Psoas muscle (tissue), 8 donors: Measurements from ENCODE around the gene AUTS2. TPM values are rescaled to one million over a fixed set of nuclear protein-coding genes. Genes with fewer than 3 reads are reported as not detected.

ENCODE experiments used
- ATAC-seq, 4 donors: fragments of 200-7000 bp; cut with Tn5 transposase; one replicate each; pipeline ENCODE4 v1.9.1; 2020; ENCODE audit warnings: moderate library complexity in 3 of 4, mild to moderate bottlenecking in 2 of 4
- DNase-seq, 2 donors: peaks; one replicate each; pipeline ENCODE4 v3.0.0-alpha.2; 2020
- H3K27ac ChIP-seq: fragments of 200-600 bp; one replicate; pipeline ENCODE4 v1.8.0; 2022
- H3K27me3 ChIP-seq, 3 donors: fragments of 200-600 bp in 1 of 3; one replicate each; pipeline versions ENCODE4 v1.6.1 to v1.8.0; 2013 to 2022; ENCODE audit warnings: low read length in 2 of 3, mild to moderate bottlenecking in 2 of 3, moderate library complexity in 1 of 3; ENCODE audit not compliant: insufficient read depth in 3 of 3
- H3K36me3 ChIP-seq, 2 donors: fragments of 200-600 bp in 1 of 2; one replicate each; pipeline versions ENCODE4 v1.6.1 to v1.8.0; 2013 to 2022; ENCODE audit warnings: low read depth in 1 of 2, mild to moderate bottlenecking in 1 of 2, moderate library complexity in 1 of 2; ENCODE audit not compliant: insufficient read depth in 1 of 2
- H3K4me1 ChIP-seq: fragments of 200-600 bp; one replicate; pipeline ENCODE4 v1.8.0; 2022
- H3K4me3 ChIP-seq: fragments of 200-600 bp; one replicate; pipeline ENCODE4 v1.8.0; 2022; ENCODE audit warnings: mild to moderate bottlenecking
- H3K9me3 ChIP-seq: fragments of 200-600 bp; one replicate; pipeline ENCODE4 v1.8.0; 2022
- WGBS, 3 donors: extraction: QIAGEN DNeasy Blood & Tissue Kit; methylation state at CpG; one replicate each; pipeline versions ENCODE4 v1.1.6 to v1.1.7; 2013; 5-methylcytosine and 5-hydroxymethylcytosine counted together
- intact Hi-C, 2 donors: fragments of 100-400 bp; cut with DNase I; formaldehyde crosslinking; loops; one replicate each; pipeline versions ENCODE4 v1.11.0 to v1.14.2; 2022
- polyA plus RNA-seq, 3 donors: library from polyadenylated mRNA; stranded (reverse); fragments of 200-250 nt; gene quantifications; one replicate each; pipeline ENCODE4 v1.2.3, GENCODE V29; 2013
- total RNA-seq, 4 donors: library from RNA; stranded (reverse); fragmentation: NEBNext Ultra II Directional in 2 of 4; extraction: Animal tissue kit (Norgen Biotek cat#: 25700) in 2 of 4; gene quantifications; one replicate each; pipeline versions ENCODE4 v1.2.1 to v1.2.4, GENCODE V29; 2021 to 2023
- TF ChIP-seq, protein P1 (sequence below): fragments of 200-600 bp; IDR thresholded peaks from one replicate; pipeline ENCODE4 v1.8.0; 2022; ENCODE audit warnings: antibody characterized with exemption
- donor health status: healthy with polysubstance abuse.
- donor health status: DM: no; HTN: no; CAD: no; lungs with moderate emphysema.
- donor health status: Bipolar disorder and iron deficiency.
- donor health status: healthy.
- donor health status: DM: yes; HTN: yes; CAD: no.
- donor health status: DM: no; HTN: no; CAD: no.
- donor health status: DM: no; HTN: no; CAD: no.
- donor health status: DM: yes; HTN: yes; CAD: no.

The AUTS2 gene
- total and polyA plus RNA-seq, 7 donors, result 5.0 to 33.5 (median 14.3) TPM

DNA sequence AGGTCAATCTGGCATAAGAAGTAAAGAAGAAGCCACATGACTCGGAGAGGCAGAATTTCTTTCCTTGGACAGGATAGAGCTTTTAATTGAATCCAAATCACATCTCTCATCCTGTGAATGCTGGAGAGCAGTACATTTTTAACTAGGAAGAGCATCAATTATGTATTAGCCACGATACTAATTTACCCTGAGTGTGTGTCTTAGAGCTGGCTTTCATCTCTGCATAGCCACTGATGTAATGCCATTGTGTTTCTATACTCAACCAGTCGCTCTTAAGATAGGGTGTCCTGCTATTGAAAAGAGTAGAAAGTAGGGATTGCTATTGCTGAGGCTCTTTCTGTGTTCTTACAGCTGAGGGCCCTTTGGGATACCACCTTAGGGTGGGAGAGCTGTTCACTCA lies 280.3 kb downstream of the AUTS2 start:
- intact Hi-C loops, result no loop called here
- Histone ChIP-seq H3K36me3 (no peaks in the 10 kb centered on the region), H3K4me3 (no peak overlapping the region), H3K27ac (no peak overlapping the region), H3K27me3 (no peaks in the 10 kb centered on the region), H3K9me3 (no peaks in the 10 kb centered on the region), H3K4me1 (no peaks in the 10 kb centered on the region)
- DNase-seq (no peak), ATAC-seq (no peak)
- TF ChIP-seq, protein P1, sequence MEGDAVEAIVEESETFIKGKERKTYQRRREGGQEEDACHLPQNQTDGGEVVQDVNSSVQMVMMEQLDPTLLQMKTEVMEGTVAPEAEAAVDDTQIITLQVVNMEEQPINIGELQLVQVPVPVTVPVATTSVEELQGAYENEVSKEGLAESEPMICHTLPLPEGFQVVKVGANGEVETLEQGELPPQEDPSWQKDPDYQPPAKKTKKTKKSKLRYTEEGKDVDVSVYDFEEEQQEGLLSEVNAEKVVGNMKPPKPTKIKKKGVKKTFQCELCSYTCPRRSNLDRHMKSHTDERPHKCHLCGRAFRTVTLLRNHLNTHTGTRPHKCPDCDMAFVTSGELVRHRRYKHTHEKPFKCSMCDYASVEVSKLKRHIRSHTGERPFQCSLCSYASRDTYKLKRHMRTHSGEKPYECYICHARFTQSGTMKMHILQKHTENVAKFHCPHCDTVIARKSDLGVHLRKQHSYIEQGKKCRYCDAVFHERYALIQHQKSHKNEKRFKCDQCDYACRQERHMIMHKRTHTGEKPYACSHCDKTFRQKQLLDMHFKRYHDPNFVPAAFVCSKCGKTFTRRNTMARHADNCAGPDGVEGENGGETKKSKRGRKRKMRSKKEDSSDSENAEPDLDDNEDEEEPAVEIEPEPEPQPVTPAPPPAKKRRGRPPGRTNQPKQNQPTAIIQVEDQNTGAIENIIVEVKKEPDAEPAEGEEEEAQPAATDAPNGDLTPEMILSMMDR, result no peak
- WGBS, 3 donors, result 65 to 80% (median 76%) methylated on average over 3 of the region's 3 CpGs

DNA sequence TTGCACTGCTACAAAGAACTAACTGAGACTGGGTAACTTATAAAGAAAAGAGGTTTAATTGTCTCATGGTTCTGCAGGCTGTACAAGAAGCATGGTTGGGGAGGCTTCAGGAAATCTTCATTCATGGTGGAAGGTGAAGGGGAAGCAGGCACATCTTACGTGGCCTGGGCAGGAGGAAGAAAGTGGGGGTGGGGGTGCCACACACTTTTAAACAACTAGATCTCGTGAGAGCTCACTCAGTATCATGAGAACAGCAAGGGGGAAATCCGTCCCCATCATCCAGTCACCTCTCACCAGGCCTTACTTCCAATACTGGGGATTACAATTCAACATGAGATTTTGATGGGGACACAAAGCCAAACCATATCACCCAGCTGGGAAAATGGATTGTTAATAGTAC lies 281.7 kb downstream of the AUTS2 start:
- H3K4me3 ChIP-seq, result no peak overlapping the region
- H3K9me3 ChIP-seq, result no peaks in the 10 kb centered on the region
- no peaks in the 10 kb centered on the region for H3K36me3 ChIP-seq
- WGBS, 3 donors, result 95 to 100% (median 97%) methylated on average over 3 of the region's 3 CpGs
- ATAC-seq, result no peak
- TF ChIP-seq, protein P1, result no peak
- no peak for DNase-seq
- no peaks in the 10 kb centered on the region for H3K4me1 ChIP-seq
- no peak overlapping the region for H3K27ac ChIP-seq
- no peaks in the 10 kb centered on the region for H3K27me3 ChIP-seq
- intact Hi-C loops, result no loop called here

GRCh38 chr7:69880840-69881239 lies 282.6 kb downstream of the AUTS2 start:
- no peak overlapping the region for H3K4me3 ChIP-seq
- intact Hi-C loops, result no loop called here
- TF ChIP-seq, protein P1, result no peak
- no peak for DNase-seq
- ATAC-seq, result no peak
- no peaks in the 10 kb centered on the region for H3K36me3 ChIP-seq
- H3K4me1 ChIP-seq, result no peaks in the 10 kb centered on the region
- no peaks in the 10 kb centered on the region for H3K9me3 ChIP-seq
- 38 to 58% (median 52%) methylated on average over 3 of the region's 3 CpGs for WGBS, 3 donors
- no peak overlapping the region for H3K27ac ChIP-seq
- H3K27me3 ChIP-seq, result no peaks in the 10 kb centered on the region

DNA sequence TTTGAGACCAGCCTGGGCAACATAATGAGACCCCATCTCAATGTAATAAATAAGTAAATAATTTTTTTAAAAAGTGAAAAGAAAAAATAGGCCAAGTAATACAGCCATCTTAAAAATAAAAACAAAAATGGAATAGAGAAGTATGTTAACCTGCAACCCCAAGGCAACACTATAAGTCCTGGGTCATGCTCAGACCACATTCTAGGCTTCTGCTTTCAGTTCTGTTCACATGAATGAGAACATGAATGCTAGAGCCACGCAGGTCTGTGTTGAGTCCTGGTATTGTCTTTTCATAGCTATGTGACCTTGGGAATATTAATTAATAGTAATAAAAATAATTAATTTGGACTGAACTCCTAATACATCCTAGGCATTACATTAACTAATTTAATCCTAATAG lies 284.0 kb downstream of the AUTS2 start:
- Histone ChIP-seq H3K4me1 (no peaks in the 10 kb centered on the region), H3K9me3 (no peaks in the 10 kb centered on the region), H3K27ac (no peak overlapping the region), H3K27me3 (no peaks in the 10 kb centered on the region), H3K36me3 (no peaks in the 10 kb centered on the region), H3K4me3 (no peak overlapping the region)
- TF ChIP-seq, protein P1, result no peak
- DNase-seq (no peak), ATAC-seq (no peak)
- intact Hi-C loops, result no loop called here
- 76 to 92% (median 85%) methylated on average over 1 of the region's 1 CpG for WGBS, 3 donors

GRCh38 chr7:69883399-69883891 lies 285.2 kb downstream of the AUTS2 start:
- Histone ChIP-seq H3K27ac (no peak overlapping the region), H3K36me3 (no peaks in the 10 kb centered on the region), H3K27me3 (no peaks in the 10 kb centered on the region), H3K4me3 (no peak overlapping the region), H3K4me1 (no peaks in the 10 kb centered on the region), H3K9me3 (no peaks in the 10 kb centered on the region)
- ATAC-seq (no peak), DNase-seq (no peak)
- intact Hi-C loops, result no loop called here
- TF ChIP-seq, protein P1, result no peak
- WGBS, 3 donors, result 69 to 86% (median 72%) methylated on average over 7 of the region's 7 CpGs
